GM18909 (cell line): ENCODE results near the gene SIM2.

Experiments used
- ATAC-seq: cut with Tn5 transposase; IDR thresholded peaks from one replicate; pipeline ENCODE4 v1.9.1; 2021; ENCODE audit warnings: mild to moderate bottlenecking; ENCODE audit not compliant: unreplicated experiment, poor library complexity

SIM2 gene

DNA sequence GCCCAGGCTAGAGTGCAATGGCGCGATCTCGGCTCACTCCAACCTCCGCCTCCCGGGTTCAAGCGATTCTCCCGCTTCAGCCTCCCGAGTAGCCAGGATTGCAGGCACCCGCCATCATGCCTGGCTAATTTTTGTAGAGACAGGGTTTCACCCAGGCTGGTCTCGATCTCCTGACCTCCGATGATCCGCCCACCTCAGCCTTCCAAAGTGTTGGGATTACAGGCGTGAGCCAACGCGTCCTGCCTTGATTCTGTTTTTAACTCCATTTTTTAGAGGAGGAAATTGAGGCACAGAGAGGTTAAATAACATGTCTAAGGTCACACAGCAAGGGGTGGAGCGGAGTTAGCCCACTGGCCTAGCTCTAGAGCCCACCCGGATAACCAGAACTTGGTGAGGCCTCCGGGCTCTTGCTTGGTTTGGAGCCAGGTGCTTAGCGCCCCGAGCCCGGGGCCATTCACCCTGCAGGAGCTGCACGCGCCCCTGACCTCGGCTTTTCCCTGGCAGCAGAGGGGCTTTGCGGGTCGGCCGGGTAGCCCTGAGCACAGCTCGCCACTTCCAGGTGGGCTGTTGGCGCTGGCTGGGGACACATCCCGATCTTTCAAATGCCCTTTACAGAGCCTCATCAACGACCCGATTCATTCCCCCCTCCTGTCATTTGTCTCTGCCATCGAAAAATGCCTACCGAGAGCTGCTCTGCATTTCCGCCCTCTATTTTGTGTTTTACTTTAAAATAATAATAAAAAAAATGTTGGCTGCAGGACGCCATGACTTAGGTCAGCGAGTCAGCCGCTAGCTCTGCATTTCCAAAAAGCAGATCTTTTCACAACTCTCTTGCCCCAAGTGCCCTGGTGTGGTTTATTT lies 11.2 kb downstream of the SIM2 start:
- ATAC-seq = no peak

- ATAC-seq = no peak
Measured at GRCh38 chr21:36710729-36711048, 11.8 kb downstream of the SIM2 start.

DNA sequence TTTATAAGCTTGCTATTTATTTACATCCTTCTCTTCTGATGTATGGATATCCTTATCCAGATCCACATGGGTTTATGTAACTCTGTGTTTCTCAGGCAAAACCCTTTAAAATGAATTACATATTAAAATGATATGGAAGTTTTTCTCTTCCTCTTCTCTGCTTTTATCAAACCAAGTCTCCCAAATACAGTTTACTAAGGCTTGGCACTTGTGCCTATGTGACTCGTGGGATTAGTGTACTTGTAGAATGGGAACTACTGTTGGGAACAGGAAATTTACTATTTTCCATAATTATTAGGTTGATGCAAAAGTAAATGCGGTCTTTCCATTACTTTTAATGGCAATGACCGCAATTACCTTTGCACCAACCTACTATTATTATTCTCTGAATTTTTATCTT lies 14.8 kb downstream of the SIM2 start:
- no peak for ATAC-seq

- ATAC-seq = no peak
Measured at GRCh38 chr21:36716387-36716786, 17.5 kb downstream of the SIM2 start.

DNA sequence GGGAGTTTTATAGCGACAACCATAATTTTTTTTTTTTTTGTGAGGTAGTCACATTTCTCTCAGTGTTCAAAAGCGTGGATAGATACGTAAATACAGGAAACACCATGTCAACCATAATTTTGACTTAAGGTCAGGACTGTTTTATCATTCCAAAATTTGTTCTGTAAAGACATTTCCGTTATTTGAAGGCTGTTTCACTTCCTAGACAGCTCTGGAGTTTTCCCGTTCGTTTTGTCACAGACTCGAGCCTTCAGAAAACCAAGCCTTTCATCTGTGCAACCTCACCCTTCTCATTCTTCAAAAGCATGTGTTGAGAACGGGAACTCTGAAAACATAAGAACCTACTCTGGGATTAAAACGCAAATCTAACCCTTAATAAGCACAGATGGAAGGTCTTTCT lies 17.9 kb downstream of the SIM2 start:
- no peak for ATAC-seq

GRCh38 chr21:36717976-36718375 lies 19.1 kb downstream of the SIM2 start:
- no peak for ATAC-seq

DNA sequence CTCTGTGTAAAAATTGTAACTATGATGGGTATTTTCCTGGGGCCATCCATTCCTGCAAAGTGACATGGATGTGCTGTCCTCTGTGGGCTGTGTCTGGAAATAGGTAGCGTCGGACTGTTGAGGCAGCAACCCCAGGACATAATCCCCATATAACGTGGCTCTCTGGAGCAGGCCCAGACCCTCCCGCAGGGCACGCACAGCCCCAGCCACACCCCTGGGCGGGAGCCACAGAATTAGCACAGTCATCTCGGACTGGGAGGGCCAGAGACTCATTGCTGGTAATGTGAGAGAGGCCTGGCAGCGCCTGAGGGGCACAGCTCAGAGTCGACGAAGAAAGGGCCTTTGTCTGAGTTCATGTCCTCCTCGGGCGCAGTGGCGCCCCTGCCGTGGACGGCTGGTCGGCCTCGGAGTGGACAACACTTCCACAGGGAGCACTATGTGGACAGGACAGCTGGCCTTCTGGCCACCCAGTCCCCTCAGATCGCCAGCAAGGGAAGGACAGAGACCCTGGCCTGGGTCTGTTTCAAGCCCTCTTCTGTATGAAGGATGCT lies 20.1 kb downstream of the SIM2 start:
- ATAC-seq = no peak

DNA sequence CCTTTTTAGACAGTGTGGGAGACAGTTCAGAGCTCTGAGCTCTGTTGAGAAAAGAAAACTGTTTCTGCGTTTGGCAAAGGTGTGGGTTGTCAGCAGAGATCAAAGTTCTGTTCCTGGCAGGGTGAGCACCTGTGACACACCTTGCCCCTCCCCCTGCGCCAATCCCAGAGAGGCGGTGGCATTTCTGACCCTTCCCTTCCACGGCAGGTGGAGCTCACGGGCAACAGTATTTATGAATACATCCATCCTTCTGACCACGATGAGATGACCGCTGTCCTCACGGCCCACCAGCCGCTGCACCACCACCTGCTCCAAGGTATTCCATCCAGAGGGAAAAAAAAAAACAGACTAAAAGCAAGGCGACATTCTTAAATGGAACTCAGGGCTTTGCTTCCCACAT lies 20.7 kb downstream of the SIM2 start:
- ATAC-seq = no peak

DNA sequence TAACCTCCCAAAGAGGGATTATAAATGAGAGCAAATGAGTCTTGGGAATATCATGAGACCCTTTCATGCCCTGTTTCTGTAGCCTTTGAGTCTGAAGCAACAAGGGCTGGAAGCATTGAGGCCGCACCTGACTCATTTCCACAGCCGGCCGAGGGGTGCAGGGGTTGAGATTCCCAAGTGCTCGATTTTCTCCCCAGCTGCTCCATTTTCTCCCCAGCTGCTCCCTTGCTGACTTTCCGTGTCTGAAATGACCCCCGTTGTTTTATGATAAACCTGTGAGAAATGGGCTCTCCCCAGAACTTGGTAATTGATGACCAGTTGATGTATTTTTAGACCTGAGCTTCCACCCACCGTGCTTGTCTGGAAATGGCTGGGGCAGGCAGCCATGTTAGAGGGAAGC lies 22.9 kb downstream of the SIM2 start:
- no peak for ATAC-seq

- ATAC-seq = no peak
Measured at GRCh38 chr21:36722370-36723368, 23.8 kb downstream of the SIM2 start.

DNA sequence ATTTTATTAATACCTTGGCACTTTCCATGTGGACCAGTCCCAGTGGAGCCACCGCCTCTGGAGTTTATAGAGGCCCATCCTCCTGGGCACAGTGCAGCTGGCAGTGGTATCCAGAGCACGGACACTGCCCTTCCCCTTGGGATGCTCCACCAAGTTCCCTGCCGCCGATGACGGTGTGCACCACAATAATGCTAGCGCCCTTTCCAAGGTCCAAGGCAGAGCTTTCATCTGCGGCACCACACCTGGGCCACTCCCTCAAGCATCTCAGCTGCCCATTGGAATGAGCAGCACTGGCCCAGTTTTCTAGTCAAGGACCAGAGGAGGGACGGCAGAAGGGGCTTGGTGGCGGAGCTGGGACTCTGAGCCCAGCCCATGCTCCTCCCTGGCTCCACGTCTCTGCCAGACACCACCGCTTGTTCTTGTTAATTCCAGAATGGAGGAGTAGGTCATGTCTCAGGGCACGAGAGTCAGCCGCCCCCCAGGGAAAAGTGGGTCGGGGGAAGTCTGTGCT lies 24.5 kb downstream of the SIM2 start:
- no peak for ATAC-seq

DNA sequence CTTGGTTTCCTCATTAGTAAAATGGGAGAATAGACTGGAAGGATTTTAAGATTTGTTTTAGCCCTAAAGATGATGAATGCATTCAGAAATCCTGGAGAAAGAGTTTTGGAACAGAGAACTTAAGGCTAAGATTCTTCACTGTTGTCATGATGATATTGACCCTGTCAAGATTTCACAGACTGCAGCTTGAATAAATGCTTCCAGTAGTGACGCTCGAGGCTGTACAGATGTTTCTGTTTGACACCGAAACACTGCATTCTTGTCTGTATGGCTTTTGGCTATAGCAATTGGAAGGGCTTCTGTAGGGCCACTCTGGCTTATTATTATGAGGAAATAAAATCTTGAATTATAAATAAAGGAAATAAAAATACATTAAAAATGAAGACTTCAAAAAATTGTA lies 25.7 kb downstream of the SIM2 start:
- no peak for ATAC-seq

- ATAC-seq = no peak
Measured at GRCh38 chr21:36725793-36726386, 27.0 kb downstream of the SIM2 start.

GRCh38 chr21:36727866-36728265 lies 29.0 kb downstream of the SIM2 start:
- no peak for ATAC-seq

GRCh38 chr21:36728371-36729111 lies 29.6 kb downstream of the SIM2 start:
- ATAC-seq = no peak

DNA sequence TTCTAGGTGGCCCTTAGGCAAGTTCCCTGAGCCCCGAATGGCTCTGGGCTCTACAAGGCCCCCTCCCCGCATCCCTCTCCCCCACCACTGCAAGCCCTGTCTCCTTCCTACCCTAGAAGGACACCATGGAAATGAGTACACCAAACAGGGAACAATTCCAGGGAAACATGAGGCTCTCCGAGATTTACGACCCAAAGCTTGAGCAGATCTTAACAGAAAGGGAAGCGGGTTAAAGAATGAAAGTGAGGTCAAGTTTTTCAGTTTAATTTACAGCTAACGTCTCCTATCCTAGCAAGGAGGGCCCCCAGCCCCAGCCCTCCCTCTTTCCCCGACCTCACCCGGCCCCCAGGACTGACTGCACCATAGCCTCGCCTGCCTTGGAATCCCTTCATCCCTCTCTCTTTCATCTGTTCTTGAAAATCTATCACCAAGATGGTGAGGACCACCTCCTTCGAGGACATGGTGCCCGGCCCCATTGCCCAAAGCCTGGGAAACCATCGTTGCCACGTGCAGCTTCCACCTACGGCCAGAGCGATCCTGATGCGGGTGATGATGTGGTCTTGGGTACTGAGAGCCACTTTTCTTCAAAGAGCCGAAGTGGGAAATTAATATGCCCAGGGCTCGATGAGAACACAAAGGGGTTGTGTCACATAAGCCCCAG lies 30.5 kb downstream of the SIM2 start:
- no peak for ATAC-seq

DNA sequence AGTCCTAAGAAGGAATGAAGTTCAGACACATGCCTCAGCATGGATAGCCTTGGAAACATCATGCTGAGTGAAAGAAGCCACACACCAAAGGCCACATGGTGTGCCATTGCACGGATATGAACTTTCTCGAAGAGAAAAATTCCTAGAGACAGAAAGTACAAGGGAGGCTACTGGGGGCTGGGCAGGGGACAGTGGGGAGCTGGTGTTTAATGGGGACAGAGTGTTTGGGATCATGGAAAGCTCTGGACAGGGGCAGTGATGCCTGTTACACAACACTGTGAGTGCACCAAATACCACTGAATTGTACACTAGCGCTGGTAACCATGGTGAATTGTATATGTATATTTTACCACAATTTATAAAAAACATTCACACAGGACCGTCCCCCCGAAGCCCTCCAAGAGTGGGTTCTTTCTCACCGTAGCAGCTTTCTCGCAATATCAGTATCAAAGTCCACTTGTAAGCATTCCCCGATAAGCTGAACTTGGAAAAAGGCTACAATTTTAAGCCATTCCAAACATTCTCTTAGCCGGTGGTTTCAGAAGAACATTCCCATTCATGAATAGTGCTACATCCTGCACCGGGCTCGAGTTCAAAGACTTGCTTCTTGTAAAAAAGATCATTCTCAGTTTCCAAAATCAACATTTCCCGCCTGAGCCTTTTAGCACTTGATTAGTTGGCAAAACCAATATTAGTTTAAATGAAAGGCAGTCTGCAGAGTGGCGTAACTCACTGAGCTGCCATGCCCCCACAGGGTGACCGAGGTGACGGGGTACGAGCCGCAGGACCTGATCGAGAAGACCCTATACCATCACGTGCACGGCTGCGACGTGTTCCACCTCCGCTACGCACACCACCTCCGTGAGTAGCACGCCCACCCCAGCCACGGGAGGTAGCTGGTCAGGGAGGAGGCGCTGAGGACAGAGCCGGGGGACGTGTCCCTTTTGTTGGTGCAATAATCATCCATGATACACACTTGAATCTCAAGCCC lies 31.7 kb downstream of the SIM2 start:
- no peak for ATAC-seq

- no peak for ATAC-seq
Measured at GRCh38 chr21:36732217-36732616, 33.3 kb downstream of the SIM2 start.
